ENCODE results near the gene VPS52.

GRCh38 chr6:33301877-33302276 lies 30.2 kb upstream of the VPS52 start:
- no peak for TF ChIP-seq CTCF (IDR thresholded peaks at IDR 0.05)
- no peak for TF ChIP-seq POLR2AphosphoS5 (IDR thresholded peaks at IDR 0.05; ENCODE audit: insufficient read depth in 1 of 2, low read depth in 1 of 2)
